C4-2B (cell line): ENCODE measurements around the gene ACAD11.
A peak's percentile ranks its signal among the peaks of the same experiment; 100 is the strongest.

Experiments
- H3K27ac ChIP-seq: fragments of 450-650 bp; 2 replicates; pipeline ENCODE4 v1.5.1; 2017
- CTCF ChIP-seq: fragments of 450-650 bp; conservative IDR thresholded peaks from 2 replicates; pipeline ENCODE4 v1.5.1; 2017; ENCODE audit warnings: mild to moderate bottlenecking
- ZFX ChIP-seq: fragments of 450-650 bp; IDR thresholded peaks from 2 replicates; pipeline ENCODE4 v1.6.1; 2017

Gene ACAD11

GRCh38 chr3:132535575-132536441, 123.8 kb downstream of the ACAD11 start:
- no peak overlapping the region for H3K27ac ChIP-seq
- no peak for TF ChIP-seq ZFX
- TF ChIP-seq CTCF: peak; percentile 86

- no peak for TF ChIP-seq CTCF
- no peak for TF ChIP-seq ZFX
Measured at GRCh38 chr3:132530624-132531023, 129.0 kb downstream of the ACAD11 start.

GRCh38 chr3:132522353-132522752, 137.3 kb downstream of the ACAD11 start:
- TF ChIP-seq CTCF (no peak), ZFX (no peak)
- H3K27ac ChIP-seq: no peak overlapping the region

More at GRCh38 chr3:132530624-132531023, 129.0 kb downstream of the ACAD11 start:
- no peak overlapping the region for H3K27ac ChIP-seq

- TF ChIP-seq ZFX (no peak), CTCF (no peak)
Measured at GRCh38 chr3:132521901-132522300, 137.7 kb downstream of the ACAD11 start.

GRCh38 chr3:132519914-132520313, 139.7 kb downstream of the ACAD11 start:
- H3K27ac ChIP-seq: no peak overlapping the region
- TF ChIP-seq CTCF (no peak), ZFX (no peak)

More at GRCh38 chr3:132521901-132522300, 137.7 kb downstream of the ACAD11 start:
- no peak overlapping the region for H3K27ac ChIP-seq

GRCh38 chr3:132517311-132517710, 142.3 kb downstream of the ACAD11 start:
- TF ChIP-seq ZFX: no peak
- no peak for TF ChIP-seq CTCF
- no peak overlapping the region for H3K27ac ChIP-seq

- no peak for TF ChIP-seq CTCF
- no peak for TF ChIP-seq ZFX
Measured at GRCh38 chr3:132513057-132513456, 146.6 kb downstream of the ACAD11 start.

More at GRCh38 chr3:132513057-132513456, 146.6 kb downstream of the ACAD11 start:
- no peak overlapping the region for H3K27ac ChIP-seq
